Skin of body (tissue), 2 donors: ENCODE measurements around the gene WWC2. TPM values are rescaled to one million over a fixed set of nuclear protein-coding genes. Genes with fewer than 3 reads are reported as not detected.
"Not testable (repeated sequence)": the region's sequence is repeated elsewhere in the genome, so short reads cannot be mapped to it uniquely, and the experiment has no call there.

Experiments
- DNase-seq: peaks from one replicate; lab custom pipeline; 2025; lab: John Stamatoyannopoulos, UW
- total RNA-seq: library from RNA; depleted of rRNA; stranded (reverse); fragments of >200 nt; gene quantifications from one replicate; pipeline ENCODE4 v1.2.3, GENCODE V29; 2014

WWC2 gene
- total RNA-seq, 1 donor from 2014 or later: 24.0 TPM

DNA sequence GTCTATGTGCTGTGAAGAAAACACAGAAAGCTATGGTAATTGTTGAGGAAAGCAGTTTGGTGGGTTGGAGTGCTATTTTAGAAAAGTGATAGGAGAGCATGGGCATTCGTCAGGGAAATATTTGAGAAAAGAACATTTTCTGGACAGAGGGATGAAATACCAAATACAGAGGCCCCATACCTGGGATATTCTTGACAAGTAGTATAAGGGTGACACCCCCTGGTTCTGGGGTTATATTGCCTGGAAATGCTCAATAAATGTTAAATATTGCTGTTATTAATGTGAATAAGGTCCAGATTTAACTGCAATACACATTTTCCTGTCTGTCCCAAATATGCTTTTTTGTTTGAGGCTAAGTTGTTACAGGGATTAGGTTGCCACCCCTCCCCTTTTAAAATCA lies 42.9 kb downstream of the WWC2 start:
- DNase-seq: no peak

DNA sequence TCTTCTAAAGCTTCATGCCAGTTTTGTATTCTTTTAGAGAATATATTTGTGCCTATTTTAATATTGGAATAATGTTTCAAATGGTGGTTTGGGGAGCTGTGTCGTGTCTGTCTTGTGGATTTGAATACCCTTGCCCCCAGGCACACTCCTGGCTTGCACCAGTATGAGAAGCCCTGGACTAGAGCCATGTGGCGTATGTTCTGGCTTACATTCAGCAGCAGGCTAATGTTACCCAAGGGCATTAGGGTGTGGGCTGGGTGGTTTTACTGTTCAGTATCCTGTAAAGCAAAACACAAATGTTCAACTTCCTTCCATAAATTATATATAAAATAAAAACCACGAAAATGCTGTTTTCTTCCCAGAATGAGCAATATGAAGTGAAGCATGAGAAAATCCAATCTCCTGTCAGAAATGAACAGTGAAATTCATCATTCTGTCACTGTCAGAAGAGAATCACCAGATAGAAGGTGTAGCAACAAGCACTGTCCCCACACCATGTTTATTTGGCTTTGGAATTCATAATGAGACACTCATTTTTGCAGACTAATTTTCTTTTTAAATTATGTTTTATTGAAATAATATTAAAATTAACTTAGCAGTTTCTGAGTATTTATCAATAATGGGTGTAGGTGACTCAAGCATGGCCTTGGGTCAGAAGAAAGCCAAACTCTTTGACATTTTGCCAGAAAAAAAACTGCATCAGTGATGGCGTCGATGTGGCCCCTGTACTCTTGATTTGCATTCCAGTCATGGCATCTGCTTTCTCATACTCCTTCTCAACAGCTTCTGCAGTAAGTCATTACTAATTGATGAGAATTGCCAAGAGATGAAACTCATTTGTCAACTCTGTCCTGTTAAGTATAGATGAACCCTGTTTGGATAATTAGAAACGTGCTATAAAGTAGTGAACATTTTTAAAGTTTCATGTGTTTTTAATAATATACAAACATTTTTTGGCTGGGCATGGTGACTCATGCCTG lies 43.8 kb downstream of the WWC2 start:
- peak; percentile 50 for DNase-seq

- no peak for DNase-seq
Observed at GRCh38 chr4:183144787-183145186, 45.7 kb downstream of the WWC2 start.

- DNase-seq: no peak
Observed at GRCh38 chr4:183145773-183146172, 46.7 kb downstream of the WWC2 start.

DNA sequence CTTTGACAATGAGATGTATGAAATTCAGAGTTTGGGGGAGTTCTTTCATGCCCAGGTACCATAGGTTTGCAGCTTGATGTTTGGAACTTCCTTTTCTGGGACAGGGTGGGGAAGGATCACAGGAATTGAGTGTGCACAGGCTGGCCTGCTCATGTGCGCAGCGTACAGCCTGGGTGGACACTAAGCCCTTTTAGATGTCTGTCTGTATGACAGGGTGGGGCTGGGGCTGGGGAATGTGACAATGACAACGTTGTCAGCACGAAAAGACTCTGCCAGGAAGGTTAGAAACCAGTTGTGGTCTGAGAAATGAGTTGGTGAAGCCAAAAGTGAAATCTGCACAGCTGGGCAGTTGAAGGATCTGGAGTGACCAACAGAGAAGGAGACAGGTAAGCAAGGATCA lies 47.4 kb downstream of the WWC2 start:
- no peak for DNase-seq

GRCh38 chr4:183147196-183147595 lies 48.1 kb downstream of the WWC2 start:
- no peak for DNase-seq

DNA sequence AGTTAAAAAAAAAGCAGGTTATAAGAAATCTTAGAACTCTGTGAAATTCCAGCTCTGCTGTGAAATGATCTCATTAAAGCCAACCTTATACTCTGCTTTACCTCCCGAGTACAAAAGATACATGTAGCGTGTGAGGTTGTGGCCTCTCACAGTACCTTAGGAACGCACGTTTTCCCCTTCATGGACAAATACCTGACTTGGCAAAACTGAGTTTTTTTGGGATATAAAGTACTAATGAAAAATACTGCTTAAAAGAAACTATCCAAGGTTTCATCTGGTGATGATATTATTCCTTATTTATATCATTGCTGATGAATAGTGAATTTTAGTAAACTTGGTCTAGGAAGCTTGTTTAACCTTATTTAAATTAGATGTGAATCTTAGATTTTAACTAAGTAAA lies 48.9 kb downstream of the WWC2 start:
- DNase-seq: no peak

GRCh38 chr4:183149616-183150539 lies 50.8 kb downstream of the WWC2 start:
- no peak for DNase-seq

- DNase-seq: not testable (repeated sequence)
Observed at GRCh38 chr4:183150664-183151063, 51.6 kb downstream of the WWC2 start.

- not testable (repeated sequence) for DNase-seq
Observed at GRCh38 chr4:183152232-183152631, 53.2 kb downstream of the WWC2 start.

DNA sequence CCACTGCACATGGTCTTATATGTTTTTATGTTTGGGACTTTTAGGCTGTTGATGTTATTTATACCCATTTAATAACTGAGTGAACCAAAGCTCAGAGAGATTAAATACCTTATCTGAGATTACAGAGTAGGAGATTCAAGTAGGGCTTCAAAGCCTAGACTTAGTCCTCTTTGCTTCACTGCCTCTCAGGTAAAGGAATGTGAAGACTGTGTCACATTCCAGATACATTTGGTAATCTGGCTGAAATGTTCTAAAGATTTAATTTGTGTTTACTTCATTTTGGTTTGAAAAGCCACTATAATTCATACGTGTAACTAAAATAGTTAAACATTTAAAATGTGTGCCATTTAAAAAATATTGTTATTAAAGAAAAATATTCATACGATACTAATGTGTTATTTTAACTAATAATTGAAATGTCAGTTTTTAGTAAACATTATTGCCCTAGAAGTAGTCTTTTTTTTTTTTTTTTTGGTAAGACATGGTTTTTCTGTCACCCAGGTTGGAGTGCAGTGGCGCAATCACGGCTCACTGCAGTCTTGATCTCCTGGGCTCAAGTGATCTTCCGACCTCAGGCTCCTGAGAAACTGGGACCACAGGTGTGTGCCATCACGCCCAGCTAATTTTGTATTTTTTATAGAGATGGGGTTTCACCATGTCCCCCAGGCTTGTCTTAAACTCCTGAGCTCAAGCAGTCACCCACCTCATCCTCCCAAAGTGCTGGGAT lies 54.3 kb downstream of the WWC2 start:
- no peak for DNase-seq

DNA sequence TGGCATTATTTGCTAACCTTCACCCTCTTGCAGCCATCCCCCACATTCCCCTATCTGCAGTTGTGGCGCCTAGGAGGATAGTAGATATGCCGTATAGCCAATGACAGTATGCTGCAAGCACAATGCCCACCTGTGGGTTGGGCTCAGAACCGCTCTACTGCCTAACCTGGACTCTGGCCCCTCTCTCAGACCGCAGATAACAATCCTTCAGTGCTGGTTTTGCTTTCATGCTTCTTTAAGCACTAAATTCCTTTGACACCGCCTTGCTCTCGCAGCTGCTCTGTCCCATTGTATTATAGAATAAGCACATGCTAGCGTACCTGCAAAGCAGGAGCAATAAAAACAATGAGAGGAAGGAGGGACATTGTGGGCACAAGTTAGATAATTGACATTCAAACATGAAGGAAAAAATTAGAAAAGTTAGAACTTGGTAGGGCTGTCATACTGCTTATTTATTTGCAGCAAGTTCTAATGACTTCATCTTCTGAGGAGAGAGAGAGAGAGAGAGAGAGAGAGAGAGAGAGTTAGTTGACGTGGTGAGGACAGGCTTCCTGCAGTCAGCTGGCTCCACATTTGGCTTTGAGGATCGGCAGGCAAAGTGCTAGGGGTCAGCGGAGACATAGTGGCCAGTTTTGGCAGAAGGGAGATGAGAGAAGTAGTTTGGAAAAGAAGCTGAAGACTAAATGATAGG lies 55.8 kb downstream of the WWC2 start:
- no peak for DNase-seq

GRCh38 chr4:183155450-183156184 lies 56.6 kb downstream of the WWC2 start:
- no peak for DNase-seq

GRCh38 chr4:183157215-183157614 lies 58.2 kb downstream of the WWC2 start:
- DNase-seq: no peak

DNA sequence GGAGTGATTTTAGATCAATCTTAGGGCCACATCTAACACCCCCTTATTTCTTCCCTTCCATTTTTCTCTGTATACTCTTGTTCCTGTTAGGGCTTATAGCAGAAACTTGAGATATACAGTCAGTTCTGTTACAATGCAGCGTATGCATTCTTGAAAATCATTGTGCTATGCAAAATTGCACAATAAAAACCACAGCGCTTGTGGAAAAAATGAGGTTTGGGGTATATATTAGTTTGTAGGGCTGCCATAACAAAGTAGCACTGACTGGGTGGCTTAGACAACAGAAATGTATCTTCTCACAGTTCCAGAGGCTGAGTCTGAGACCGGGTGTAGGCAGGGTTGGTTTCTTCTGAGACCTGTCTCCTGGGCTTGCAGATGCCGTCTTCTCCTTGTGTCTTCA lies 59.0 kb downstream of the WWC2 start:
- peak; percentile 54 for DNase-seq

DNA sequence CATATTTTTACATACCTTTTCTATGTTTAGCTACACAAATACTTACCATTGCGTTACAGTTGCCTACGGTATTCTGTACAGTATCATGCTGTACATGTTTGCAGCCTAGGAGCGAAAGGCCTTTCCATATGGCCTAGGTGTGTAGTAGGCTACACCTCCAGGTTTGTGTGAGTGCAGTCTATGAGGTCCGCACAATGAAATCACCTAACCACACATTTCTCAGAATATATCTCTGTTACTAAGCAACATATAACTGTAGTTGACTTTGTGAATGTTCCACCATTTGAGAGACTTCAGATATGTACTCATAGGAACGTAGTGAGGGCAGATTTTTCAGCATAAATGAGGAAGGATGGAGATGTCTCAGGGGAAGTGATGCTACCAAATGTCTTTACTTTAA lies 62.6 kb downstream of the WWC2 start:
- DNase-seq: no peak

- no peak for DNase-seq
Observed at GRCh38 chr4:183163135-183163534, 64.1 kb downstream of the WWC2 start.

DNA sequence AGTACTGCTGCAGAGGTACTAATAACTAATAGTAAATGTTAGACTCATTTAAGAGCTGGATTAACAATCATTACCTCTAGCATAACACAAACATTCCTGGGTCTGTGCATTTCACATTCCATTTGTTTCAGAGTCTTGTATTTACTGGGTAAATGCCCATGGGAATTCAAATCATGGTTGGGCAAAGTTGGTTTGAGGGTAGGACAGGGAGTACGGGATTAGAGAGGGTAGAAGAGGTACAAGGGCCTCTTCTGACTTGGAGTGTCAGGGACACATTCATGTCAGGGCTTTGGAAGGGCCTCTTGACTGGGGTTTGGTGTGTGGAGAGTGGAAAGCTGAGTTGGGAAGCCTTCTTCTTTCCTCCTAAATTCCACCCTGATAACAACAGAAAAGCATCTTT lies 65.9 kb downstream of the WWC2 start:
- DNase-seq: no peak

DNA sequence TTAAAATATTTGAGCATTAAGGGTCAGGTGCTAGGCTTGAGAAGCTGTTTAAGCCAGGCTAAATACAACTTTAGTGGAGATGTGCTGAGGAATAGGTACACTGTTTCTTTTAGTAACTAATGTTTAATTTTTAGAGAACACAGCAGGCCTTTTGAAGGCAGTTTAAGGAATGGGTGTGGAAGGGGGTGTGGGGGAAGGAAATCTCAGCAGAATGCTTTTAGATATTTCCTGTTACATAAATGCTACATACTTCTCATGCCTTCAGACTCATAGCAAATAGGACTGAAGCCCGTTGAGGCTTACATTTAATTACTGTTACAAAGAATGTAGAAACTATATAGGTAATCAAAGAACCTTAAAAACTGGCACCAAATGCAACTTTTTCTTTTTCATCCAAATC lies 66.3 kb downstream of the WWC2 start:
- DNase-seq: no peak

- no peak for DNase-seq
Observed at GRCh38 chr4:183170894-183171293, 71.8 kb downstream of the WWC2 start.
